ENCODE measurements around the gene SLC2A4. TPM values are rescaled to one million over a fixed set of nuclear protein-coding genes. Genes with fewer than 3 reads are reported as not detected.
A peak's percentile ranks its signal among the peaks of the same experiment; 100 is the strongest.

SLC2A4 gene
- total and polyA plus RNA-seq, 5 donors from 2014 or later = not detected

- peak within 1 kb of the TSS; percentile 69 to 90 (median 74) for H3K4me3 Mint-ChIP-seq
- no peak within 1 kb of the TSS for H3K27ac ChIP-seq (ENCODE audit: insufficient read depth, low read length, poor library complexity, severe bottlenecking)
Measured at GRCh38 chr17:7262192-7262934, 19.2 kb upstream of the SLC2A4 start, which contains the start of gene CLDN7. Gene CLDN7, minus strand, starts transcription at chr17:7262478. Its CDS starts 435 bp downstream, at chr17:7262043.

GRCh38 chr17:7262935-7263800, 18.4 kb upstream of the SLC2A4 start:
- Mint-ChIP-seq H3K27me3 (peaks cover 33% of the 10 kb centered on the region), H3K36me3 (no peaks in the 10 kb centered on the region), H3K4me1 (peaks cover 5 to 32% (median 13%) of the 10 kb centered on the region in 4 donors), H3K4me3 (peak overlapping the region; percentile 58 to 90 (median 72)), H3K9me3 (peaks cover 0 to 2% (median 0%) of the 10 kb centered on the region in 7 donors), H3K27ac (peak overlapping the region in 2 of 3 donors; percentile 26 to 42)
- DNase-seq (no peak), ATAC-seq (ENCODE audit: low read depth in 2 of 2) (peak in 1 of 2 donors; percentile 26)
- Histone ChIP-seq H3K27ac (ENCODE audit: insufficient read depth, low read length, poor library complexity, severe bottlenecking) (no peak overlapping the region), H3K4me3 (ENCODE audit: low read depth, low read length) (no peak overlapping the region), H3K27me3 (ENCODE audit: control insufficient read depth, insufficient read depth, low read length) (peaks cover 6% of the 10 kb centered on the region), H3K36me3 (ENCODE audit: control insufficient read depth, insufficient read depth, low read length) (peaks cover 6% of the 10 kb centered on the region), H3K4me1 (ENCODE audit: control insufficient read depth, insufficient read depth, low read length, poor library complexity, severe bottlenecking) (peaks cover 34% of the 10 kb centered on the region), H3K9me3 (ENCODE audit: control insufficient read depth in 2 of 2, low read length in 2 of 2) (no peaks in the 10 kb centered on the region)

More at GRCh38 chr17:7262192-7262934, 19.2 kb upstream of the SLC2A4 start, which contains the start of gene CLDN7:
- Histone ChIP-seq H3K27me3 (ENCODE audit: control insufficient read depth, insufficient read depth, low read length) (peaks cover 6% of the 10 kb centered on the region), H3K9me3 (ENCODE audit: control insufficient read depth in 2 of 2, low read length in 2 of 2) (no peaks in the 10 kb centered on the region), H3K4me1 (ENCODE audit: control insufficient read depth, insufficient read depth, low read length, poor library complexity, severe bottlenecking) (peaks cover 34% of the 10 kb centered on the region), H3K36me3 (ENCODE audit: control insufficient read depth, insufficient read depth, low read length) (peaks cover 7% of the 10 kb centered on the region), H3K4me3 (ENCODE audit: low read depth, low read length) (no peak within 1 kb of the TSS)
- DNase-seq = no peak
- no peak for ATAC-seq (ENCODE audit: low read depth in 2 of 2)
- peaks cover 33% of the 10 kb centered on the region for H3K27me3 Mint-ChIP-seq
- H3K27ac Mint-ChIP-seq = peak within 1 kb of the TSS in 2 of 3 donors; percentile 26 to 42
- no peaks in the 10 kb centered on the region for H3K36me3 Mint-ChIP-seq
- H3K4me1 Mint-ChIP-seq = peaks cover 5 to 32% (median 13%) of the 10 kb centered on the region in 4 donors
- H3K9me3 Mint-ChIP-seq = peaks cover 0 to 2% (median 0%) of the 10 kb centered on the region in 7 donors

- peak overlapping the region; percentile 27 to 90 (median 66) for H3K4me3 Mint-ChIP-seq
- Histone ChIP-seq H3K4me1 (ENCODE audit: control insufficient read depth, insufficient read depth, low read length, poor library complexity, severe bottlenecking) (peaks cover 34% of the 10 kb centered on the region), H3K27ac (ENCODE audit: insufficient read depth, low read length, poor library complexity, severe bottlenecking) (no peak overlapping the region), H3K27me3 (ENCODE audit: control insufficient read depth, insufficient read depth, low read length) (peaks cover 6% of the 10 kb centered on the region), H3K4me3 (ENCODE audit: low read depth, low read length) (no peak overlapping the region), H3K36me3 (ENCODE audit: control insufficient read depth, insufficient read depth, low read length) (peaks cover 5% of the 10 kb centered on the region), H3K9me3 (ENCODE audit: control insufficient read depth in 2 of 2, low read length in 2 of 2) (no peaks in the 10 kb centered on the region)
- H3K9me3 Mint-ChIP-seq = peaks cover 0 to 2% (median 0%) of the 10 kb centered on the region in 7 donors
- peaks cover 33% of the 10 kb centered on the region for H3K27me3 Mint-ChIP-seq
- peaks cover 5 to 32% (median 13%) of the 10 kb centered on the region in 4 donors for H3K4me1 Mint-ChIP-seq
- DNase-seq = no peak
- no peak overlapping the region for H3K27ac Mint-ChIP-seq
- no peak for ATAC-seq (ENCODE audit: low read depth in 2 of 2)
- H3K36me3 Mint-ChIP-seq = no peaks in the 10 kb centered on the region
Measured at GRCh38 chr17:7263801-7264078, 17.8 kb upstream of the SLC2A4 start.

- peaks cover 19% of the 10 kb centered on the region for H3K4me1 ChIP-seq (ENCODE audit: control insufficient read depth, insufficient read depth, low read length, poor library complexity, severe bottlenecking)
- no peaks in the 10 kb centered on the region for H3K36me3 Mint-ChIP-seq
- H3K27ac ChIP-seq (ENCODE audit: insufficient read depth, low read length, poor library complexity, severe bottlenecking) = no peak overlapping the region
- H3K4me3 Mint-ChIP-seq = peak overlapping the region in 1 of 4 donors; percentile 67
- H3K27me3 ChIP-seq (ENCODE audit: control insufficient read depth, insufficient read depth, low read length) = peaks cover 6% of the 10 kb centered on the region
- ATAC-seq (ENCODE audit: low read depth in 2 of 2) = no peak
- peak overlapping the region in 2 of 3 donors; percentile 20 to 78 for H3K27ac Mint-ChIP-seq
- H3K4me1 Mint-ChIP-seq = peaks cover 5 to 24% (median 12%) of the 10 kb centered on the region in 4 donors
- H3K9me3 Mint-ChIP-seq = peaks cover 0 to 2% (median 0%) of the 10 kb centered on the region in 7 donors
- no peaks in the 10 kb centered on the region for H3K9me3 ChIP-seq (ENCODE audit: control insufficient read depth in 2 of 2, low read length in 2 of 2)
- H3K36me3 ChIP-seq (ENCODE audit: control insufficient read depth, insufficient read depth, low read length) = no peaks in the 10 kb centered on the region
- H3K4me3 ChIP-seq (ENCODE audit: low read depth, low read length) = no peak overlapping the region
- H3K27me3 Mint-ChIP-seq = peaks cover 41% of the 10 kb centered on the region
- no peak for DNase-seq
Measured at GRCh38 chr17:7266784-7267183, 14.7 kb upstream of the SLC2A4 start.

GRCh38 chr17:7279448-7279847, 2.1 kb upstream of the SLC2A4 start:
- H3K27ac Mint-ChIP-seq = no peak overlapping the region

GRCh38 chr17:7280519-7281073, 922 bp upstream of the SLC2A4 start:
- Histone ChIP-seq H3K27me3 (ENCODE audit: control insufficient read depth, insufficient read depth, low read length) (no peaks in the 10 kb centered on the region), H3K9me3 (ENCODE audit: control insufficient read depth in 2 of 2, low read length in 2 of 2) (no peaks in the 10 kb centered on the region), H3K4me1 (ENCODE audit: control insufficient read depth, insufficient read depth, low read length, poor library complexity, severe bottlenecking) (peaks cover 21% of the 10 kb centered on the region), H3K4me3 (ENCODE audit: low read depth, low read length) (peak overlapping the region; percentile 48), H3K36me3 (ENCODE audit: control insufficient read depth, insufficient read depth, low read length) (no peaks in the 10 kb centered on the region), H3K27ac (ENCODE audit: insufficient read depth, low read length, poor library complexity, severe bottlenecking) (no peak overlapping the region)
- Mint-ChIP-seq H3K27me3 (peaks cover 49% of the 10 kb centered on the region), H3K27ac (peak overlapping the region in 1 of 3 donors; percentile 73), H3K9me3 (no peaks in the 10 kb centered on the region), H3K4me1 (peaks cover 0 to 31% (median 12%) of the 10 kb centered on the region in 4 donors), H3K36me3 (no peaks in the 10 kb centered on the region), H3K4me3 (peak overlapping the region; percentile 82 to 87 (median 86))
- DNase-seq (peak; percentile 76 to 86 (median 85)), ATAC-seq (ENCODE audit: low read depth in 2 of 2) (peak; percentile 89 to 91)

More at GRCh38 chr17:7279448-7279847, 2.1 kb upstream of the SLC2A4 start:
- Mint-ChIP-seq H3K36me3 (no peaks in the 10 kb centered on the region), H3K27me3 (peaks cover 50% of the 10 kb centered on the region), H3K4me1 (peaks cover 0 to 31% (median 12%) of the 10 kb centered on the region in 4 donors), H3K9me3 (no peaks in the 10 kb centered on the region), H3K4me3 (peak overlapping the region in 1 of 4 donors; percentile 86)
- H3K27me3 ChIP-seq (ENCODE audit: control insufficient read depth, insufficient read depth, low read length) = no peaks in the 10 kb centered on the region
- H3K9me3 ChIP-seq (ENCODE audit: control insufficient read depth in 2 of 2, low read length in 2 of 2) = no peaks in the 10 kb centered on the region
- H3K4me1 ChIP-seq (ENCODE audit: control insufficient read depth, insufficient read depth, low read length, poor library complexity, severe bottlenecking) = peaks cover 21% of the 10 kb centered on the region
- H3K27ac ChIP-seq (ENCODE audit: insufficient read depth, low read length, poor library complexity, severe bottlenecking) = no peak overlapping the region
- H3K36me3 ChIP-seq (ENCODE audit: control insufficient read depth, insufficient read depth, low read length) = no peaks in the 10 kb centered on the region
- no peak overlapping the region for H3K4me3 ChIP-seq (ENCODE audit: low read depth, low read length)
- ATAC-seq (ENCODE audit: low read depth in 2 of 2) (no peak), DNase-seq (no peak)

- Mint-ChIP-seq H3K27me3 (peaks cover 53% of the 10 kb centered on the region), H3K4me3 (peak overlapping the region; percentile 46 to 85 (median 70)), H3K36me3 (no peaks in the 10 kb centered on the region), H3K27ac (no peak overlapping the region), H3K4me1 (peaks cover 0 to 31% (median 12%) of the 10 kb centered on the region in 4 donors), H3K9me3 (peaks cover 0 to 1% (median 0%) of the 10 kb centered on the region in 7 donors)
- no peak for ATAC-seq (ENCODE audit: low read depth in 2 of 2)
- no peak for DNase-seq
- H3K4me1 ChIP-seq (ENCODE audit: control insufficient read depth, insufficient read depth, low read length, poor library complexity, severe bottlenecking) = peaks cover 21% of the 10 kb centered on the region
- no peaks in the 10 kb centered on the region for H3K36me3 ChIP-seq (ENCODE audit: control insufficient read depth, insufficient read depth, low read length)
- H3K27ac ChIP-seq (ENCODE audit: insufficient read depth, low read length, poor library complexity, severe bottlenecking) = no peak overlapping the region
- no peak overlapping the region for H3K4me3 ChIP-seq (ENCODE audit: low read depth, low read length)
- H3K27me3 ChIP-seq (ENCODE audit: control insufficient read depth, insufficient read depth, low read length) = peaks cover 2% of the 10 kb centered on the region
- no peaks in the 10 kb centered on the region for H3K9me3 ChIP-seq (ENCODE audit: control insufficient read depth in 2 of 2, low read length in 2 of 2)
Measured at GRCh38 chr17:7281953-7282751, 634 bp downstream of the SLC2A4 start.

Data from CD4-positive, CD25-positive, alpha-beta regulatory T cell (primary cell).